ENCODE results near the gene LYZL1. TPM values are rescaled to one million over a fixed set of nuclear protein-coding genes. Genes with fewer than 3 reads are reported as not detected.

LYZL1 gene
- total and polyA plus RNA-seq, 2 of the 8 experiments (the other 6 are each of a cell fraction or from before 2014, with no cell fraction given) = not detected

DNA sequence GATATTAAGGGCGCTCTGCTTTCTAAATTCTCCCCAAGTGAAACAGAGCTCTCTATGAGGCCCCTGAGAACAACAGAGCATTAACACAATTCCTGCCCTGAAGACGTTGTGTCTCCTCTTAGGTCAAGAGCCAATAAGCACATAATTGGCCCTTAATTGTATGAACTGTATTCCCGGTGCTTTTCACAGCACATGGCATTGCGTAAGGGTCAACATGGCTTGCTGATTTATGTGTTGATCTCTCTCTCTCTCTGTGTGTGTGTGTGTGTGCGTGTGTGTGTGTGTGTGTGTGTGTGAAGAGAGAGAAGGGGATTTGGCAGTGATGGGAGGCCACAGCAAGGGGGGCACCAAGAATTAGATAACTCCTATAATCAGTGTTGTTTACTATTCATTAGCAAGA lies 40.5 kb downstream of the LYZL1 start (continued):
- TF ChIP-seq, protein P1, sequence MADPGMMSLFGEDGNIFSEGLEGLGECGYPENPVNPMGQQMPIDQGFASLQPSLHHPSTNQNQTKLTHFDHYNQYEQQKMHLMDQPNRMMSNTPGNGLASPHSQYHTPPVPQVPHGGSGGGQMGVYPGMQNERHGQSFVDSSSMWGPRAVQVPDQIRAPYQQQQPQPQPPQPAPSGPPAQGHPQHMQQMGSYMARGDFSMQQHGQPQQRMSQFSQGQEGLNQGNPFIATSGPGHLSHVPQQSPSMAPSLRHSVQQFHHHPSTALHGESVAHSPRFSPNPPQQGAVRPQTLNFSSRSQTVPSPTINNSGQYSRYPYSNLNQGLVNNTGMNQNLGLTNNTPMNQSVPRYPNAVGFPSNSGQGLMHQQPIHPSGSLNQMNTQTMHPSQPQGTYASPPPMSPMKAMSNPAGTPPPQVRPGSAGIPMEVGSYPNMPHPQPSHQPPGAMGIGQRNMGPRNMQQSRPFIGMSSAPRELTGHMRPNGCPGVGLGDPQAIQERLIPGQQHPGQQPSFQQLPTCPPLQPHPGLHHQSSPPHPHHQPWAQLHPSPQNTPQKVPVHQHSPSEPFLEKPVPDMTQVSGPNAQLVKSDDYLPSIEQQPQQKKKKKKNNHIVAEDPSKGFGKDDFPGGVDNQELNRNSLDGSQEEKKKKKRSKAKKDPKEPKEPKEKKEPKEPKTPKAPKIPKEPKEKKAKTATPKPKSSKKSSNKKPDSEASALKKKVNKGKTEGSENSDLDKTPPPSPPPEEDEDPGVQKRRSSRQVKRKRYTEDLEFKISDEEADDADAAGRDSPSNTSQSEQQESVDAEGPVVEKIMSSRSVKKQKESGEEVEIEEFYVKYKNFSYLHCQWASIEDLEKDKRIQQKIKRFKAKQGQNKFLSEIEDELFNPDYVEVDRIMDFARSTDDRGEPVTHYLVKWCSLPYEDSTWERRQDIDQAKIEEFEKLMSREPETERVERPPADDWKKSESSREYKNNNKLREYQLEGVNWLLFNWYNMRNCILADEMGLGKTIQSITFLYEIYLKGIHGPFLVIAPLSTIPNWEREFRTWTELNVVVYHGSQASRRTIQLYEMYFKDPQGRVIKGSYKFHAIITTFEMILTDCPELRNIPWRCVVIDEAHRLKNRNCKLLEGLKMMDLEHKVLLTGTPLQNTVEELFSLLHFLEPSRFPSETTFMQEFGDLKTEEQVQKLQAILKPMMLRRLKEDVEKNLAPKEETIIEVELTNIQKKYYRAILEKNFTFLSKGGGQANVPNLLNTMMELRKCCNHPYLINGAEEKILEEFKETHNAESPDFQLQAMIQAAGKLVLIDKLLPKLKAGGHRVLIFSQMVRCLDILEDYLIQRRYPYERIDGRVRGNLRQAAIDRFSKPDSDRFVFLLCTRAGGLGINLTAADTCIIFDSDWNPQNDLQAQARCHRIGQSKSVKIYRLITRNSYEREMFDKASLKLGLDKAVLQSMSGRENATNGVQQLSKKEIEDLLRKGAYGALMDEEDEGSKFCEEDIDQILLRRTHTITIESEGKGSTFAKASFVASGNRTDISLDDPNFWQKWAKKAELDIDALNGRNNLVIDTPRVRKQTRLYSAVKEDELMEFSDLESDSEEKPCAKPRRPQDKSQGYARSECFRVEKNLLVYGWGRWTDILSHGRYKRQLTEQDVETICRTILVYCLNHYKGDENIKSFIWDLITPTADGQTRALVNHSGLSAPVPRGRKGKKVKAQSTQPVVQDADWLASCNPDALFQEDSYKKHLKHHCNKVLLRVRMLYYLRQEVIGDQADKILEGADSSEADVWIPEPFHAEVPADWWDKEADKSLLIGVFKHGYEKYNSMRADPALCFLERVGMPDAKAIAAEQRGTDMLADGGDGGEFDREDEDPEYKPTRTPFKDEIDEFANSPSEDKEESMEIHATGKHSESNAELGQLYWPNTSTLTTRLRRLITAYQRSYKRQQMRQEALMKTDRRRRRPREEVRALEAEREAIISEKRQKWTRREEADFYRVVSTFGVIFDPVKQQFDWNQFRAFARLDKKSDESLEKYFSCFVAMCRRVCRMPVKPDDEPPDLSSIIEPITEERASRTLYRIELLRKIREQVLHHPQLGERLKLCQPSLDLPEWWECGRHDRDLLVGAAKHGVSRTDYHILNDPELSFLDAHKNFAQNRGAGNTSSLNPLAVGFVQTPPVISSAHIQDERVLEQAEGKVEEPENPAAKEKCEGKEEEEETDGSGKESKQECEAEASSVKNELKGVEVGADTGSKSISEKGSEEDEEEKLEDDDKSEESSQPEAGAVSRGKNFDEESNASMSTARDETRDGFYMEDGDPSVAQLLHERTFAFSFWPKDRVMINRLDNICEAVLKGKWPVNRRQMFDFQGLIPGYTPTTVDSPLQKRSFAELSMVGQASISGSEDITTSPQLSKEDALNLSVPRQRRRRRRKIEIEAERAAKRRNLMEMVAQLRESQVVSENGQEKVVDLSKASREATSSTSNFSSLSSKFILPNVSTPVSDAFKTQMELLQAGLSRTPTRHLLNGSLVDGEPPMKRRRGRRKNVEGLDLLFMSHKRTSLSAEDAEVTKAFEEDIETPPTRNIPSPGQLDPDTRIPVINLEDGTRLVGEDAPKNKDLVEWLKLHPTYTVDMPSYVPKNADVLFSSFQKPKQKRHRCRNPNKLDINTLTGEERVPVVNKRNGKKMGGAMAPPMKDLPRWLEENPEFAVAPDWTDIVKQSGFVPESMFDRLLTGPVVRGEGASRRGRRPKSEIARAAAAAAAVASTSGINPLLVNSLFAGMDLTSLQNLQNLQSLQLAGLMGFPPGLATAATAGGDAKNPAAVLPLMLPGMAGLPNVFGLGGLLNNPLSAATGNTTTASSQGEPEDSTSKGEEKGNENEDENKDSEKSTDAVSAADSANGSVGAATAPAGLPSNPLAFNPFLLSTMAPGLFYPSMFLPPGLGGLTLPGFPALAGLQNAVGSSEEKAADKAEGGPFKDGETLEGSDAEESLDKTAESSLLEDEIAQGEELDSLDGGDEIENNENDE (IDR thresholded peaks at IDR 0.05; ENCODE audit: insufficient replicate concordance, low read length) = no peak
- TF ChIP-seq RFX5 (IDR thresholded peaks at IDR 0.05; ENCODE audit: borderline replicate concordance, low read depth, low read length) = no peak

Data from H1 (cell line).